SH-SY5Y (cell line): ENCODE measurements around the gene POMC.

Source experiments
- GATA2 ChIP-seq: IDR thresholded peaks from 2 replicates; pipeline ENCODE4 v1.6.1; 2011; ENCODE audit warnings: mild to moderate bottlenecking, low read depth, low read length
- GATA3 ChIP-seq: IDR thresholded peaks from 2 replicates; pipeline ENCODE4 v1.6.1; 2011; ENCODE audit warnings: low read depth, mild to moderate bottlenecking, low read length, moderate library complexity

- TF ChIP-seq GATA3, result no peak
- no peak for TF ChIP-seq GATA2
Observed at GRCh38 chr2:25158096-25158852, 10.1 kb downstream of the POMC start.
